ENCODE results near the gene CDK11B.

DNA sequence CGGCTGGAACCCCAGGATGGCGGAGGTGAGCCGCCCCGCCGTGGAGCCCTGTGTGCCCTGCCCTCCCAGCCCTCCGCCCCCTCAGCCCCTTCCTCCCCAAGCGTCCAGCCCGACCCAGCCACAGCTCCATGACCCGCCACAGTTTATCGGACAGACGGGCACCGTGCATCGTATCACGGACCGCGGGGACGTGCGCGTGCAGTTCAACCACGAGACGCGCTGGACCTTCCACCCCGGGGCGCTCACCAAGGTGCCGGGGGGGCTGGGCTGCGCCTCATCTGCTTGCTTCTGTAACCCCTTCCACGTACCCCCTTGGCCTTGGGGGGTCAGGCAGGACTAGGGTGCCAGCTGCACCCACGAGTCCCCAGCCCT, 33.4 kb downstream of the CDK11B start:
- TF ChIP-seq, protein P1, sequence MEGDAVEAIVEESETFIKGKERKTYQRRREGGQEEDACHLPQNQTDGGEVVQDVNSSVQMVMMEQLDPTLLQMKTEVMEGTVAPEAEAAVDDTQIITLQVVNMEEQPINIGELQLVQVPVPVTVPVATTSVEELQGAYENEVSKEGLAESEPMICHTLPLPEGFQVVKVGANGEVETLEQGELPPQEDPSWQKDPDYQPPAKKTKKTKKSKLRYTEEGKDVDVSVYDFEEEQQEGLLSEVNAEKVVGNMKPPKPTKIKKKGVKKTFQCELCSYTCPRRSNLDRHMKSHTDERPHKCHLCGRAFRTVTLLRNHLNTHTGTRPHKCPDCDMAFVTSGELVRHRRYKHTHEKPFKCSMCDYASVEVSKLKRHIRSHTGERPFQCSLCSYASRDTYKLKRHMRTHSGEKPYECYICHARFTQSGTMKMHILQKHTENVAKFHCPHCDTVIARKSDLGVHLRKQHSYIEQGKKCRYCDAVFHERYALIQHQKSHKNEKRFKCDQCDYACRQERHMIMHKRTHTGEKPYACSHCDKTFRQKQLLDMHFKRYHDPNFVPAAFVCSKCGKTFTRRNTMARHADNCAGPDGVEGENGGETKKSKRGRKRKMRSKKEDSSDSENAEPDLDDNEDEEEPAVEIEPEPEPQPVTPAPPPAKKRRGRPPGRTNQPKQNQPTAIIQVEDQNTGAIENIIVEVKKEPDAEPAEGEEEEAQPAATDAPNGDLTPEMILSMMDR (IDR thresholded peaks at IDR 0.05), result no peak
- no peak for TF ChIP-seq POLR2A (IDR thresholded peaks at IDR 0.05)

All from thyroid gland (tissue), 4 donors.